GM21528 (cell line): Measurements from ENCODE around the gene C1orf35.

ENCODE experiments used
- ATAC-seq: cut with Tn5 transposase; IDR thresholded peaks from one replicate; pipeline ENCODE4 v1.9.1; 2021; ENCODE audit warnings: mild to moderate bottlenecking, moderate library complexity; ENCODE audit not compliant: unreplicated experiment, low FRiP score

The C1orf35 gene

DNA sequence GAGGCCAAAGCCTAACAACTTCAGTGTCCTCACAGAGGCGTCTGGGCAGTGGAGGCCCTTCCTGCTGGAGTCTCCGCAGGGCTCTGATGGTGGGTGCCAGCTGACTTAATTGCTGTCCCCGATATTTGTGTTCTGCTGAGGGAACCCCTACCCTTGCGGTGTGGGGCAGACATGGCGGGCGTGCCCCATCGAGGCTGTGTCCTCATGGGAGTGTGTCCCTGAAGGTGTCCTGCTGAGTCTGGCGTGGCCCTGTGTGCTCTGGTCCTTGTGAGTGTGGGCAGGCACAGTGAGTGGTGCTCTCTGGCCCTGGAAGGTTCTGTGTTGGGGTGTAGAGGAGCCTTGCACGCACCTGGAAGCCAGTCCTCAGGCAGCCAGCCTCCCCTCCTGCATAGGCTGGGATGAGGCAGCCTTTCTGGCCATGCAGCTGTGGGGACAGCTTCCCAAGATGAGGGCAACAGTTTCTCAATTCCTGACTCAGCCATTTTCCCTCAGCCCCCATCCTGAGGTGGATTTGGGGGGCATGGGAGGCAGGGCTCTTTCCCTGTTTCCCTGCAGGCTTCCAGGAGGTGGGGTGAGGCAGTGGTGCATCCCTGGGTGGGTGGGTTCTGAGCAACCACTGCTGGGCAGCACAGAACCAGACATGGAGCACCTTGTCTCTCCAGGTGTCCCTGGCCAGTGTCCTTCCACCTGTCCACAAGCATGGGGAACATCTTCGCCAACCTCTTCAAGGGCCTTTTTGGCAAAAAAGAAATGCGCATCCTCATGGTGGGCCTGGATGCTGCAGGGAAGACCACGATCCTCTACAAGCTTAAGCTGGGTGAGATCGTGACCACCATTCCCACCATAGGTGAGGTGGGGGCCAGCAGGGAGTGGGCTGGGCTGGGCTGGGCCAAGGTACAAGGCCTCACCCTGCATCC is 6.5 kb downstream of the C1orf35 start:
- no peak for ATAC-seq

GRCh38 chr1:228095938-228096337 is 7.2 kb downstream of the C1orf35 start:
- ATAC-seq = no peak

DNA sequence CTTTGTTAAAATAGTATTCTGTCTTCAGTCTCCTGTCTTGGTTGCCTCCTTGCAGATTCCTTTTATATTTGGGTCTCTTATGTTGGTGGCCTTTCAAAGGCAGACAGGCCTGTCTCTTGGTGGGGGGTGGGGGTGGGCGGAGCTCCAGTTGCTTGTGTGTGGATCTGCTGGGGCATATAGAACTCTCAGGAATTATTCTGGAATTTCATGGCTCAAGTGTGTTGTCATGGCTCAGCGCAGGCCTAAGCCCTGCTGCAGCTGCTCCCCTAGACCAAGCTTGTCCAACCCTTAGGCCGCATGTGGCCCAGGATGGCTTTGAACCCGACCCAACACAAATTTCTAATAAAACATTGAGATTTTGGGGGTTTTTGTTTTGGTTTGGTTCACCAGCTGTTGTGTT is 8.0 kb downstream of the C1orf35 start:
- ATAC-seq = no peak

GRCh38 chr1:228094432-228095016 is 8.6 kb downstream of the C1orf35 start:
- ATAC-seq = no peak

GRCh38 chr1:228093050-228093906 is 9.8 kb downstream of the C1orf35 start:
- ATAC-seq = no peak

GRCh38 chr1:228092342-228093049 is 10.6 kb downstream of the C1orf35 start:
- no peak for ATAC-seq

GRCh38 chr1:228091084-228091483 is 12.0 kb downstream of the C1orf35 start:
- no peak for ATAC-seq

- no peak for ATAC-seq
Observed at GRCh38 chr1:228090613-228091081, 12.5 kb downstream of the C1orf35 start.

DNA sequence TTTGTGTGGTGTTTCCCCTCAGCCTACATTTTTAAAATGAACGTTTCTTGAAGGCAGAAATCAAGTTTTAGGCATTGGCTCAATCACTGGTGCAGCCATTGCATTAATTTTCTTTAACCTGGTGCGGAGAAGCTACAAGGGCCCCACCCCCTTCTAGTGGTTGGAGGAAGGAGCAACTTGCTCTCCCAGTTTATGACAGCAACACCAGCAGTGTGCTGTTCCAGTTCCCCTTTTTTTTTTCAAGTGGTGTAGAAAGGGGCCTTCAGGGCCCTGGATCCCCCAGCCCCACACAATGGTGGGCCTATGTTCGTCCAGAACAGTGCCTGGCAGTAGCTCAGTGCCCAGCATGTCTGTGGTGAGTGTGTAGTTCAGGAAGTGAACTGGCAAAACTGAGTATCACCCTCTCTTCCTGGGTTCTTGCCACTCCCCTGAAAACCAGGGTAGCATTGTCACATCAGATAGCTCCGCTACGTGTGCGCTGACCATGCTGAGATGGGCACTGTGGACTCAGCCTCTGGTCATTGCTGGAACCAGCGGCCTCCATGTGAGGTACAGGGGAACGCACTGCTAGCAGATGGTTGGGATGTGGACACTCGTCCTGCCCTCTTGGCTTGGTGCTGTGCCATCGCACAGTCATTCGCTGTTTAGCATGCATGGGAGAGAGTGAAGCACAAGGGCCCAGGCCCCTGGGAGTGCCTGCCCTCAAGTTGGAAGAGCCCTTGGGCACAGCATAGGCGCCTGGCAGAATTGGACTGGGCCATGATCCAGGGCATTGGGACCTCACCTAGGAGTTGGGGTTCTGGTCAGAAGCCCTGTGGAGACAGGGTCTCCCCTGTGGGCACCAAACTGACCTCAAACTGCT is 13.4 kb downstream of the C1orf35 start:
- no peak for ATAC-seq

GRCh38 chr1:228088586-228089498 is 14.3 kb downstream of the C1orf35 start:
- ATAC-seq = no peak

GRCh38 chr1:228087771-228088251 is 15.3 kb downstream of the C1orf35 start:
- ATAC-seq = no peak

DNA sequence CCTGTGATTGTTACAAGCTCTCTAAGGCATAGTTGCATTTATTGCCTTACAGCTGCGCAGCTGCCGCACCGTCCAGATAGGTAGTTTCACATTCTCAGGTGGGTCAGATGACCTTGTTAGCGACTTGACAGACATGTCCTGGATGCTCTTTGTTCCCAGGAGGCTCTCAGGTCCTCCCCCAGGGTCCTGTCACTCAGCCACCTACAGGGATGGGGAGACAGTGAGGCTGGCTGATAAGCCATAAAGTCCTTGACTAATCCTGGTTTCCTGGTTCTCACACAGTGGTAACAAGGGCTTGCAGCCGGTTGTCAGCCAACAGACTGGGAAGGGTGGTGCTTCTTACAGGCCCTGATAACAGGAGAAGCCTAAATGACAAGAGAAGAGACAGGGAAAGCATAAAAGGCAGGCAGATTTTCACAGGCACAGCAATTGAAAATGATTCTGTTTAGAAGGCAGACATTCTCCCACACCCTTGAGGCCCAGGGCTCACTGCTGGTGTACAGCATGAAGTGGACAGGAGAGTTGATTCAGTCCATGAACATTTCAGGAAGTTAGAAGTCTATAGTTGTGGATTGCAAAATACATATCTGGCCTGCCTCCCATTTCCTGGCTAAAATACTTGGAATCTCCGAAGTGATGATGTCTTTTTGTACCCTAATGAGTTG is 17.7 kb downstream of the C1orf35 start:
- ATAC-seq = no peak

- ATAC-seq = no peak
Observed at GRCh38 chr1:228084797-228085196, 18.3 kb downstream of the C1orf35 start.

DNA sequence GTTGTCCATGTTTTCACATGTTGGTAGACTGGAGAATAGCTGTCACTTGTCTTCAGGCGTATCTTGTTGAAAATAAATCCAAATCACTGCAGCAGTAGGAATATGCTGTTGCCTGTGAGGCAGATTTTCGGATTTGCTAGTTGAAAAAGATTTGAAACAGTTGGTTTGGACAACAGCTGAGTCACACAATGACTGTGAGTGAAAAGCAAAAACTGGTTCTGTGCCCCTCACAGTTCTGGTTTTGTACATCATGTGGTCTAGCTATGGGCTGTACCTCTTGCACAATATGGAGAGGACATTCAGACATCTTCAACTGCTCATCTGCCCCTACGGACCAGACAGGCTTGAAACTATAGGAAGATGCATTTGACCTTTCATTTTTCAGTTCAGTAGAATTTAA is 18.8 kb downstream of the C1orf35 start:
- ATAC-seq = no peak

GRCh38 chr1:228083871-228084278 is 19.2 kb downstream of the C1orf35 start:
- ATAC-seq = no peak

- peak; percentile 27 for ATAC-seq
Observed at GRCh38 chr1:228082918-228083870, 19.9 kb downstream of the C1orf35 start.
